Ishikawa (cell line): ENCODE measurements around the gene TRIO.

ENCODE experiments used
- CEBPB ChIP-seq: IDR thresholded peaks from 2 replicates; pipeline ENCODE4 v1.6.1; 2012
- CREB1 ChIP-seq: IDR thresholded peaks from 2 replicates; pipeline ENCODE4 v1.6.1; 2012; ENCODE audit warnings: low read depth
- EP300 ChIP-seq: IDR thresholded peaks from 2 replicates; pipeline ENCODE4 v1.6.1; 2012; ENCODE audit warnings: borderline replicate concordance
- MAX ChIP-seq: IDR thresholded peaks from 2 replicates; pipeline ENCODE4 v1.6.1; 2012
- TEAD4 ChIP-seq: IDR thresholded peaks from 2 replicates; pipeline ENCODE4 v1.6.1; 2012
- YY1 ChIP-seq: IDR thresholded peaks from 2 replicates; pipeline ENCODE4 v1.6.1; 2012; ENCODE audit warnings: low read depth
- ZBTB7A ChIP-seq: IDR thresholded peaks from 2 replicates; pipeline ENCODE4 v1.6.1; 2012; ENCODE audit warnings: low read depth

GRCh38 chr5:14445576-14446290 is 302.6 kb downstream of the TRIO start:
- TF ChIP-seq EP300: no peak
- TF ChIP-seq ZBTB7A: no peak
- TF ChIP-seq CEBPB: no peak
- TF ChIP-seq MAX: no peak
- no peak for TF ChIP-seq TEAD4
- no peak for TF ChIP-seq YY1
- no peak for TF ChIP-seq CREB1
